Activated CD4-positive, alpha-beta T cell treated with anti-CD3 and anti-CD28 coated beads, Interleukin-2, Interleukin-6, amounts not matched to agents 100 ng/mL and 50 ng/mL, durations not matched to agents 16 hours and 8 hours (primary cell): ENCODE measurements around the gene PLAC8L1.

Experiments
- DNase-seq: peaks from one replicate; pipeline ENCODE4 v3.0.0-alpha.2; 2020

Gene PLAC8L1

DNA sequence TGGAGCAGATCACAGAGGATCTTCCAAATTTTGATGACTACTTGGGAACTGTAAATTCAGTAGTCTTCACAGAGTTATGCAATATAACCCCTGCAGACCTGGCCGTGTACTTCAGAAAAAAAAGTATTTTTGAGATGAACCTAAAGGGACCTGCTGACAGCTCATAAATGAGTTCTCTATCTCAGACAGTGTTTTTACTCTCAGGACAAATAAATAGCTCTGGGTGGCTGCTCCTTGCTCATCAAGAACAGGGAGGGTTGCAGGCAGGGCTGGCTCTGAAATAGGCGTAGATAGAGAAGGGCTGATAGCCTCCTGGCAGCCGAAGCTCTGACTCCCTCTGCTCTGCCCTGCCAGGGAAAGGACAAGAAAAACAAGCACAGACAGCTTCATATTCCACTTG, 64.8 kb downstream of the PLAC8L1 start:
- no peak for DNase-seq

DNA sequence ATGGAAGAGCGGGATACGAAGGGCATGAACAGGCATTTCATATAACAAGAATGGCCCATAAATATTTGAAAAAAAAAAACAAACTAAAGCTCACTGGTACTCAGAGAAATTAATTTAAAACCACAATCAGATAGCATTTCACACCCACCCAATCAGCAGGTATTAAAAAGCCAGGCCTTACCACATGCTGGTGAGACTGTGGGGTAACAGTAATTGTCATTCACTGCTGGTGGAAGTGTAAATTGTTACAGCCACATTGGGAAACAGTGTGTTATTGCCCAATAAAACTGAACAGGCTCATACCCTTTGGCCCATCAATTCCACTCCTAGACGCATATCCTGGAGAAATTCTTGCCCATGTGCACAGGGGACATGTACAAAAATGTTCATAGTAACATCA, 66.0 kb downstream of the PLAC8L1 start:
- DNase-seq, result no peak

DNA sequence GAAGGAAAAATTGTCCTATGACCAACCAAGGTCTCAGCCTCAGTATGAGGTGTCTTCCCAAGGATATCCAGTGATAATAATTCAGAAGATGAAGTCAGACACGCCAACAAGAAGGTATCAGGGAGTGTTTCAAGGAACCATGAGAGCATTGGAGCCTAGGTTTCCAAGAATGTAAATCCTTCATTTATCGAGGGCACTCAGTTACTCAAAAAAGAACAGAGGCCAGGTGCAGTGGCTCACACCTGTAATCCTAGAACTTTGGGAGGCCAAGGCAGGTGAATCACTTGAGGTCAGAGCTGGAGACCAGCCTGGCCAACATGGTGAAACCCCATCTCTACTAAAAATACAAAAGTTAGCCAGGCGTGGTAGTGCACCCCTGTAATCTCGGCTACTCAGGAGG, 70.8 kb downstream of the PLAC8L1 start:
- no peak for DNase-seq
